ENCODE results near the gene HTATSF1. TPM values are rescaled to one million over a fixed set of nuclear protein-coding genes. Genes with fewer than 3 reads are reported as not detected.

HTATSF1 gene
- total RNA-seq, 1 experiment from 2014 or later = 61.1 TPM

Small RNA genes lying within 50 kb of the gene (small RNA-seq; reads per million reads assigned to genes)
- gene MIR934 = not detected

Other genes with a start within 250 kb of the HTATSF1 start
- 29.2 and 34.7 TPM in 2 replicates for gene MAP7D3, start 246.2 kb upstream of the HTATSF1 start, total RNA-seq (2014; rRNA removed; shearing (Covaris generic))
- 0.02 TPM in 1 of 2 replicates, not detected in the other for gene ADGRG4, start 196.6 kb upstream of the HTATSF1 start, total RNA-seq (2014; rRNA removed; shearing (Covaris generic))
- not detected in 2 replicates for gene BRS3, start 9.6 kb upstream of the HTATSF1 start, total RNA-seq (2014; rRNA removed; shearing (Covaris generic))
- not detected in 2 replicates for gene VGLL1, start 34.6 kb downstream of the HTATSF1 start, total RNA-seq (2014; rRNA removed; shearing (Covaris generic))
- not detected in 2 replicates for gene CD40LG, start 150.6 kb downstream of the HTATSF1 start, total RNA-seq (2014; rRNA removed; shearing (Covaris generic))

All from HT1080 (cell line).